ENCODE measurements around the gene MTMR4. TPM values are rescaled to one million over a fixed set of nuclear protein-coding genes. Genes with fewer than 3 reads are reported as not detected.

The MTMR4 gene
- total RNA-seq, 1 experiment from 2014 or later: 67.2 TPM

- TF ChIP-seq POLR2AphosphoS5 (IDR thresholded peaks at IDR 0.05; ENCODE audit: low read depth, low read length): no peak
Observed at GRCh38 chr17:58516644-58517377, 2.4 kb upstream of the MTMR4 start (continued).

- DNase-seq (ENCODE audit: low read depth, low spot score) (no peak), ATAC-seq (no peak)
- peak overlapping the region in 1 of 2 experiments; percentile 90; a peak in 1 of 4 replicates for H3K4me3 ChIP-seq (replicated peaks in 1 of 2; ENCODE audit: low read depth in 1 of 2, low read length in 2 of 2)
- no peak overlapping the region for H2AFZ ChIP-seq (ENCODE audit: low read depth, low read length, poor library complexity, severe bottlenecking)
- no peak overlapping the region for H3K27ac ChIP-seq (ENCODE audit: low read depth, low read length)
- H3K9ac ChIP-seq (ENCODE audit: low read length): peak overlapping the region; percentile 80; the same call in 1 of the 2 replicates
- H3K36me3 ChIP-seq (ENCODE audit: control insufficient read depth in 1 of 2, insufficient read depth in 2 of 2, low read length in 2 of 2): peaks cover 11 to 17% of the 10 kb centered on the region in 2 experiments; a peak in 3 of 4 replicates
- no peaks in the 10 kb centered on the region for H4K20me1 ChIP-seq (ENCODE audit: insufficient read depth)
- H3K9me3 ChIP-seq (ENCODE audit: control insufficient read depth in 1 of 2, insufficient read depth in 1 of 2, low read depth in 1 of 2, low read length in 2 of 2): no peaks in the 10 kb centered on the region
- H3K4me1 ChIP-seq (ENCODE audit: control insufficient read depth in 1 of 2, insufficient read depth in 2 of 2, low read length in 2 of 2): peaks cover 23 to 41% of the 10 kb centered on the region in 2 experiments
- POLR2A ChIA-PET: interaction anchor here (1.5 to 3.8 kb wide), 3 partner anchors 116 to 164 kb away, joined by 4 to 42 read pairs (median 11); no protein-coding TSS in a partner anchor
- peak overlapping the region; percentile 95; the same call in 1 of the 2 replicates for H3K4me2 ChIP-seq (ENCODE audit: low read length)
- no TSS peak for BruUV-seq (replicated peaks)
- CTCF ChIA-PET: interaction anchor here (1.2 to 3.0 kb wide), 4 partner anchors 63 to 490 kb away, joined by 4 to 14 read pairs (median 4); no protein-coding TSS in a partner anchor
- TF ChIP-seq SIN3A (IDR thresholded peaks at IDR 0.05; ENCODE audit: low read depth): no peak
- TF ChIP-seq TCF7L2 (IDR thresholded peaks at IDR 0.05; ENCODE audit: borderline replicate concordance, extremely low read depth, insufficient read depth, insufficient read length): no peak
- TF ChIP-seq POLR2AphosphoS5 (IDR thresholded peaks at IDR 0.05; ENCODE audit: low read depth, low read length): no peak
- TF ChIP-seq ZNF274 (IDR thresholded peaks at IDR 0.05; ENCODE audit: low read depth, low read length): no peak
- no peak for TF ChIP-seq EZH2 (IDR thresholded peaks at IDR 0.05)
- no peak for TF ChIP-seq CTCF (IDR thresholded peaks at IDR 0.05 in 2 of 3, conservative IDR thresholded peaks at IDR 0.05 in 1 of 3; ENCODE audit: borderline replicate concordance in 1 of 3, insufficient read depth in 1 of 3, low read depth in 2 of 3, low read length in 2 of 3)
- no peak for TF ChIP-seq FOSL1 (IDR thresholded peaks at IDR 0.05; ENCODE audit: low read depth)
- no peak for TF ChIP-seq SP1 (IDR thresholded peaks at IDR 0.05; ENCODE audit: low read depth)
- no peak for TF ChIP-seq ZFX (IDR thresholded peaks at IDR 0.05)
- TF ChIP-seq YY1 (IDR thresholded peaks at IDR 0.05; ENCODE audit: extremely low read depth, insufficient replicate concordance, low read depth, low read length): no peak
- TF ChIP-seq ELF1 (IDR thresholded peaks at IDR 0.05; ENCODE audit: borderline replicate concordance, low read depth): no peak
- no peak for TF ChIP-seq ZBTB33 (IDR thresholded peaks at IDR 0.05; ENCODE audit: extremely low read depth, insufficient replicate concordance, low read length)
- TF ChIP-seq POLR2A (IDR thresholded peaks at IDR 0.05; ENCODE audit: borderline replicate concordance, extremely low read depth, insufficient read depth, insufficient read length): no peak
- intact Hi-C loops (cut with micrococcal nuclease): loop anchor here (5.0 to 10.0 kb wide), 3 partner anchors 198 to 927 kb away; partner anchors contain the start of gene TRIM37
- peaks cover 19% of the 10 kb centered on the region; the same call in 1 of the 2 replicates for H3K79me2 ChIP-seq (ENCODE audit: insufficient read depth, low read length)
- no peaks in the 10 kb centered on the region for H3K27me3 ChIP-seq (ENCODE audit: insufficient read depth, low read length)
- H3K9me2 ChIP-seq (ENCODE audit: insufficient read depth): no peaks in the 10 kb centered on the region
- RAD21 ChIA-PET (ENCODE audit: low non-redundant PET in 1 of 2, low total read pairs in 2 of 2, uncharacterized antibody in 2 of 2, unreplicated experiment in 2 of 2): interaction anchor here in 1 of 2 experiments (0.6 kb wide), 1 partner anchor 209 kb away, joined by 3 read pairs; no protein-coding TSS in a partner anchor
Observed at GRCh38 chr17:58515286-58515685, 848 bp upstream of the MTMR4 start.
